Measurements from ENCODE around the gene KRTAP5-1.

KRTAP5-1 gene

DNA sequence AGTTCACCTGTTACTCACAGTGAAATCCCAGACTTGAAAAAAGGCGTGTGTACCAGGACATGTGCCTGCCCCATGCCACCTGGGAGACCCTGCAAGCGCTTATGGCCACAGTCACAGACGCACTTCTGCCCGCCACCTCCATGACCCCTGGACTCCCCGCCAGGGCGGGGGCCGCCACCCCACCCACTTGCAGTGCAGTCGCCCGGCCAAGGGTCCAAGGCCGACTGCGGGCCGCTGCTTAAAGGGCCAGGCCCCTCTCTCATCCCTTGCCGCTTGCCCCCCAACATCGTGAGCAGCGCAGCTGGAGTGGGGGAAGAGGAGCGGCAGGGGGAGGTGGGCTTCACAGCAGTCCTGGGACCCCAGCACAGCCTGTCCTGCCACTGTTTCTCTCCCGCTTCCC is 23.8 kb downstream of the KRTAP5-1 start:
- Mint-ChIP-seq H3K27me3 (no peaks in the 10 kb centered on the region), H3K4me3 (no peak overlapping the region), H3K27ac (no peak overlapping the region), H3K36me3 (ENCODE audit: low read depth) (no peaks in the 10 kb centered on the region), H3K4me1 (ENCODE audit: low read depth) (no peaks in the 10 kb centered on the region), H3K9me3 (no peaks in the 10 kb centered on the region)

- Mint-ChIP-seq H3K9me3 (no peaks in the 10 kb centered on the region), H3K27me3 (no peaks in the 10 kb centered on the region), H3K4me1 (ENCODE audit: low read depth) (no peaks in the 10 kb centered on the region), H3K36me3 (ENCODE audit: low read depth) (no peaks in the 10 kb centered on the region), H3K27ac (no peak overlapping the region), H3K4me3 (no peak overlapping the region)
These were observed 24.3 kb downstream of the KRTAP5-1 start for GRCh38 chr11:1560649-1561251.

- no peaks in the 10 kb centered on the region for H3K27me3 Mint-ChIP-seq
- no peaks in the 10 kb centered on the region for H3K36me3 Mint-ChIP-seq (ENCODE audit: low read depth)
- H3K4me3 Mint-ChIP-seq, result no peak overlapping the region
- no peaks in the 10 kb centered on the region for H3K4me1 Mint-ChIP-seq (ENCODE audit: low read depth)
- no peaks in the 10 kb centered on the region for H3K9me3 Mint-ChIP-seq
- no peak overlapping the region for H3K27ac Mint-ChIP-seq
These were observed 25.0 kb downstream of the KRTAP5-1 start for GRCh38 chr11:1560002-1560648.

- no peaks in the 10 kb centered on the region for H3K27me3 Mint-ChIP-seq
- no peak overlapping the region for H3K27ac Mint-ChIP-seq
- no peak overlapping the region for H3K4me3 Mint-ChIP-seq
These were observed 25.8 kb downstream of the KRTAP5-1 start for GRCh38 chr11:1559111-1559951.

GRCh38 chr11:1558775-1559110 is 26.3 kb downstream of the KRTAP5-1 start:
- H3K27me3 Mint-ChIP-seq, result no peaks in the 10 kb centered on the region
- H3K36me3 Mint-ChIP-seq (ENCODE audit: low read depth), result no peaks in the 10 kb centered on the region
- no peak overlapping the region for H3K4me3 Mint-ChIP-seq
- no peaks in the 10 kb centered on the region for H3K4me1 Mint-ChIP-seq (ENCODE audit: low read depth)
- H3K27ac Mint-ChIP-seq, result no peak overlapping the region
- no peaks in the 10 kb centered on the region for H3K9me3 Mint-ChIP-seq

More at GRCh38 chr11:1559111-1559951, 25.8 kb downstream of the KRTAP5-1 start:
- Mint-ChIP-seq H3K4me1 (ENCODE audit: low read depth) (no peaks in the 10 kb centered on the region), H3K36me3 (ENCODE audit: low read depth) (no peaks in the 10 kb centered on the region), H3K9me3 (no peaks in the 10 kb centered on the region)

GRCh38 chr11:1557904-1558774 is 26.9 kb downstream of the KRTAP5-1 start:
- Mint-ChIP-seq H3K27ac (no peak overlapping the region), H3K9me3 (no peaks in the 10 kb centered on the region), H3K4me3 (no peak overlapping the region), H3K36me3 (ENCODE audit: low read depth) (no peaks in the 10 kb centered on the region), H3K27me3 (no peaks in the 10 kb centered on the region), H3K4me1 (ENCODE audit: low read depth) (no peaks in the 10 kb centered on the region)

GRCh38 chr11:1557051-1557884 is 27.8 kb downstream of the KRTAP5-1 start:
- Mint-ChIP-seq H3K27me3 (no peaks in the 10 kb centered on the region), H3K9me3 (no peaks in the 10 kb centered on the region), H3K4me1 (ENCODE audit: low read depth) (no peaks in the 10 kb centered on the region), H3K36me3 (ENCODE audit: low read depth) (no peaks in the 10 kb centered on the region), H3K4me3 (no peak overlapping the region), H3K27ac (no peak overlapping the region)

GRCh38 chr11:1556278-1556902 is 28.7 kb downstream of the KRTAP5-1 start:
- H3K27ac Mint-ChIP-seq, result no peak overlapping the region
- no peaks in the 10 kb centered on the region for H3K27me3 Mint-ChIP-seq
- no peaks in the 10 kb centered on the region for H3K9me3 Mint-ChIP-seq
- H3K4me1 Mint-ChIP-seq (ENCODE audit: low read depth), result no peaks in the 10 kb centered on the region
- H3K4me3 Mint-ChIP-seq, result no peak overlapping the region
- H3K36me3 Mint-ChIP-seq (ENCODE audit: low read depth), result no peaks in the 10 kb centered on the region

- Mint-ChIP-seq H3K4me1 (ENCODE audit: low read depth) (no peaks in the 10 kb centered on the region), H3K4me3 (no peak overlapping the region), H3K9me3 (no peaks in the 10 kb centered on the region), H3K27me3 (no peaks in the 10 kb centered on the region), H3K36me3 (ENCODE audit: low read depth) (no peaks in the 10 kb centered on the region), H3K27ac (no peak overlapping the region)
These were observed 29.4 kb downstream of the KRTAP5-1 start for GRCh38 chr11:1555713-1556153.

DNA sequence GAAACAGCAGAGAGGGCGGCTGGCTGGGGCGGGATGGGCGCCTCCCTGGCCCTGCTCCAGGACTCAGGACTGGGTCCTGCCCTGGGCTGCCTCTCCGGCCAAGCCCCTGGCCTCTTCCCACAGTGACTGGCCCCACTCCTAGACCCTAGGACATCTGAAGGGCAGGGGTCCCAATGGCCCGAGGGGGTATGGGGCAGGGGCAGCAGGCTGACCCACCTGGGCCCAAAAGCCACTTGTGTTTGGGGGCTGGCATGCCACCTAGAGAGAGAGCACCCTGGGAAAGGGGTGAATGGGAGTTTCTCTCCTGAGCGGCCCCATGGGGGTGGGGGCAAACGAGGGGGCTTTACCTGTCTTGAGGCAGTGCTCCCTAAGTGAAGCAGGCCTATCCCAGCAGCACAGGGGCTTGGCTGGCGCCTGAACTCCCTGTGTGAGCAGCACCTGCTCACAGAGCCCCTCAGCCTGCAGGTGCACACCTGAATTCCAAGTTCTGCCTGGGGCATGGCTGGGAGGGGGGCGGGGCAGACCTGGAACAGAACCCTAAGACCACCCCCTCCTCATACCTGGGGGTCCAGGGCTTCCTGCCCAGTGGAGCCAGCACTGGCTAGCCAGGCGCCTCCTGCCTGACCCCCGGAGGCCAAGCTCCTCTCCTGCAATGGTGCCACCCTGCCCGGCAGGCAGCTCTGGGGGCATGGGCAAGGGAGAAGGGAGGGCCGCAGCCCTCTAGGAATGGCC is 29.9 kb downstream of the KRTAP5-1 start:
- H3K27me3 Mint-ChIP-seq, result no peaks in the 10 kb centered on the region
- no peak overlapping the region for H3K4me3 Mint-ChIP-seq
- no peaks in the 10 kb centered on the region for H3K4me1 Mint-ChIP-seq (ENCODE audit: low read depth)
- no peaks in the 10 kb centered on the region for H3K36me3 Mint-ChIP-seq (ENCODE audit: low read depth)
- H3K27ac Mint-ChIP-seq, result no peak overlapping the region
- no peaks in the 10 kb centered on the region for H3K9me3 Mint-ChIP-seq

GRCh38 chr11:1553808-1554594 is 31.1 kb downstream of the KRTAP5-1 start:
- Mint-ChIP-seq H3K27ac (no peak overlapping the region), H3K36me3 (ENCODE audit: low read depth) (no peaks in the 10 kb centered on the region), H3K27me3 (peaks cover 3% of the 10 kb centered on the region), H3K4me3 (no peak overlapping the region), H3K4me1 (ENCODE audit: low read depth) (no peaks in the 10 kb centered on the region), H3K9me3 (no peaks in the 10 kb centered on the region)

- Mint-ChIP-seq H3K4me3 (no peak overlapping the region), H3K27me3 (peaks cover 14% of the 10 kb centered on the region), H3K27ac (no peak overlapping the region), H3K9me3 (no peaks in the 10 kb centered on the region), H3K36me3 (ENCODE audit: low read depth) (no peaks in the 10 kb centered on the region), H3K4me1 (ENCODE audit: low read depth) (peaks cover 2% of the 10 kb centered on the region)
These were observed 35.4 kb downstream of the KRTAP5-1 start for GRCh38 chr11:1549338-1550330.

All from stimulated activated naive CD8-positive, alpha-beta T cell treated with anti-CD3 and anti-CD28 coated beads, Interleukin-15, Interleukin-2, amounts not matched to agents 100 ng/mL and 50 ng/mL, for 24 hours (primary cell).